A673 (cell line): ENCODE results near the gene ANGPT4.

Source experiments
- CTCF ChIP-seq: fragments of 300-800, 200-600 bp; sonication (generic); conservative IDR thresholded peaks from 2 replicates; pipeline ENCODE4 v1.5.1; 2017; ENCODE audit warnings: low read depth, mild to moderate bottlenecking, antibody characterized with exemption, low read length, moderate library complexity, mixed read lengths
- EZH2 ChIP-seq: fragments of 200-600 bp; sonication (generic); IDR thresholded peaks from 2 replicates; pipeline ENCODE4 v1.6.1; 2017; ENCODE audit warnings: borderline replicate concordance, low read depth, mild to moderate bottlenecking, mixed read lengths, antibody characterized with exemption, low read length; ENCODE audit not compliant: poor library complexity, severe bottlenecking

DNA sequence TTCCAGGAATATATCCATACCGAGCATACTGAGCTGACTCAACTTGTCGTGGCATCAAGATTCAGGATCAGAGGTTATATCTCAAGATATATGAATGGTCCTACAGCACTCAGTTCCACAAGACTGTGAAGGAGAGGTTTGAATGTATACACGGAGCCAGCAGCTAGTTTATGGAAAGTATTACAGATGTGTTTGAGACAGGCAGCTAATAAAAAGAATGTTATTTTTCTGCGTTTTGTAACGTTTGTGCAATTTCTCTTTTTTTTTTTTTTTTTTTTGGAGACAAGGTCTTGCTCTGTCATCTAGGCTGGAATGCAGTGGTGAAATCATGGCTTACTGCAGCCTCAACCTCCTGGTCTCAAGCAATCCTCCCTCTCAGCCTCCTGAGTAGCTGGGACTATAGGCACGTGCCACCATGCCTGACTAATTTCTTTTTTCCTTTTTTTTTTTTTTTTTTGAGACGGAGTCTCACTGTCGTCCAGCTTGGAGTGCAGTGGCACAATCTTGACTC is 86.1 kb downstream of the ANGPT4 start:
- no peak for TF ChIP-seq CTCF
- TF ChIP-seq EZH2, result no peak
